HEK293 (cell line): Measurements from ENCODE around the gene MED15.

Experiments
- KLF8 ChIP-seq: fragments of 450-650 bp; formaldehyde crosslinking; IDR thresholded peaks from 2 replicates; pipeline ENCODE4 v1.5.1; 2016; ENCODE audit warnings: missing biosample characterization, missing genetic modification characterization
- RBAK ChIP-seq: fragments of 450-650 bp; formaldehyde crosslinking; IDR thresholded peaks from 2 replicates; pipeline ENCODE4 v1.5.1; 2016; ENCODE audit warnings: missing biosample characterization, missing genetic modification characterization
- ZFP41 ChIP-seq: fragments of 450-650 bp; formaldehyde crosslinking; IDR thresholded peaks from 2 replicates; pipeline ENCODE4 v1.5.1; 2016; ENCODE audit warnings: missing biosample characterization, missing genetic modification characterization, borderline replicate concordance
- ZNF221 ChIP-seq: fragments of 450-650 bp; formaldehyde crosslinking; IDR thresholded peaks from 2 replicates; pipeline ENCODE4 v1.5.1; 2017; ENCODE audit warnings: missing biosample characterization, missing genetic modification characterization, borderline replicate concordance
- ZNF292 ChIP-seq: fragments of 450-650 bp; formaldehyde crosslinking; IDR thresholded peaks from 2 replicates; pipeline ENCODE4 v1.5.1; 2016; ENCODE audit warnings: low read depth, missing biosample characterization, missing genetic modification characterization, borderline replicate concordance
- ZNF302 ChIP-seq: fragments of 450-650 bp; formaldehyde crosslinking; IDR thresholded peaks from 2 replicates; pipeline ENCODE4 v1.5.1; 2016; ENCODE audit warnings: missing biosample characterization, missing genetic modification characterization, low read depth
- ZNF510 ChIP-seq: fragments of 450-650 bp; formaldehyde crosslinking; IDR thresholded peaks from 2 replicates; pipeline ENCODE4 v1.5.1; 2018; ENCODE audit warnings: mild to moderate bottlenecking, missing genetic modification characterization, missing biosample characterization; ENCODE audit not compliant: insufficient replicate concordance
- TF ChIP-seq, protein P1 (sequence below): fragments of 450-650 bp; formaldehyde crosslinking; IDR thresholded peaks from 2 replicates; pipeline ENCODE4 v1.5.1; 2016; ENCODE audit warnings: missing biosample characterization, missing genetic modification characterization

GRCh38 chr22:20531404-20532201 is 24.2 kb downstream of the MED15 start:
- TF ChIP-seq ZNF510 (no peak), ZNF221 (no peak), ZFP41 (tag by site-specific recombination) (no peak), KLF8 (tag by site-specific recombination) (no peak), RBAK (no peak), ZNF292 (tag by site-specific recombination) (no peak), ZNF302 (tag by site-specific recombination) (no peak)
- TF ChIP-seq, protein P1, sequence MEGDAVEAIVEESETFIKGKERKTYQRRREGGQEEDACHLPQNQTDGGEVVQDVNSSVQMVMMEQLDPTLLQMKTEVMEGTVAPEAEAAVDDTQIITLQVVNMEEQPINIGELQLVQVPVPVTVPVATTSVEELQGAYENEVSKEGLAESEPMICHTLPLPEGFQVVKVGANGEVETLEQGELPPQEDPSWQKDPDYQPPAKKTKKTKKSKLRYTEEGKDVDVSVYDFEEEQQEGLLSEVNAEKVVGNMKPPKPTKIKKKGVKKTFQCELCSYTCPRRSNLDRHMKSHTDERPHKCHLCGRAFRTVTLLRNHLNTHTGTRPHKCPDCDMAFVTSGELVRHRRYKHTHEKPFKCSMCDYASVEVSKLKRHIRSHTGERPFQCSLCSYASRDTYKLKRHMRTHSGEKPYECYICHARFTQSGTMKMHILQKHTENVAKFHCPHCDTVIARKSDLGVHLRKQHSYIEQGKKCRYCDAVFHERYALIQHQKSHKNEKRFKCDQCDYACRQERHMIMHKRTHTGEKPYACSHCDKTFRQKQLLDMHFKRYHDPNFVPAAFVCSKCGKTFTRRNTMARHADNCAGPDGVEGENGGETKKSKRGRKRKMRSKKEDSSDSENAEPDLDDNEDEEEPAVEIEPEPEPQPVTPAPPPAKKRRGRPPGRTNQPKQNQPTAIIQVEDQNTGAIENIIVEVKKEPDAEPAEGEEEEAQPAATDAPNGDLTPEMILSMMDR (tag by site-specific recombination), result no peak
